Astrocyte (in vitro differentiated cells and primary cell): Measurements from ENCODE around the gene AVL9. TPM values are rescaled to one million over a fixed set of nuclear protein-coding genes. Genes with fewer than 3 reads are reported as not detected.

Experiments
- DNase-seq: peaks from one replicate; pipeline ENCODE4 v3.0.0-alpha.2; 2010; ENCODE audit warnings: low read depth
- FAIRE-seq: peaks from 2 replicates; lab custom pipeline; 2011; peaks lifted over from hg19 to GRCh38; lab: Jason Lieb, UNC
- H2AFZ ChIP-seq: 2 replicates; pipeline ENCODE4 v1.6.0; 2012; ENCODE audit warnings: low read depth, low read length, inconsistent platforms
- H3K27ac ChIP-seq: 2 replicates; pipeline ENCODE4 v1.5.1; 2011; ENCODE audit warnings: low read depth, low read length, inconsistent platforms
- H3K27me3 ChIP-seq: 2 replicates; pipeline ENCODE4 v1.6.0; 2011; ENCODE audit warnings: low read length, inconsistent platforms; ENCODE audit not compliant: insufficient read depth
- H3K36me3 ChIP-seq: 2 replicates; pipeline ENCODE4 v1.5.1; 2011; ENCODE audit warnings: low read length, inconsistent platforms; ENCODE audit not compliant: insufficient read depth
- H3K4me1 ChIP-seq: 2 replicates; pipeline ENCODE4 v1.5.1; 2011; ENCODE audit warnings: low read length, inconsistent platforms; ENCODE audit not compliant: insufficient read depth
- H3K4me2 ChIP-seq: 2 replicates; pipeline ENCODE4 v1.6.0; 2012; ENCODE audit warnings: low read length, inconsistent platforms
- H3K4me3 ChIP-seq: 2 replicates; pipeline ENCODE4 v1.5.1; 2011; ENCODE audit warnings: low read depth, mild to moderate bottlenecking, low read length, inconsistent platforms; ENCODE audit not compliant: insufficient read depth
- H3K79me2 ChIP-seq: 2 replicates; pipeline ENCODE4 v1.6.0; 2012; ENCODE audit warnings: mild to moderate bottlenecking, low read length, inconsistent platforms; ENCODE audit not compliant: insufficient read depth
- H3K9ac ChIP-seq: 2 replicates; pipeline ENCODE4 v1.6.0; 2012; ENCODE audit warnings: mild to moderate bottlenecking, low read length, inconsistent platforms
- H3K9me3 ChIP-seq: 2 replicates; pipeline ENCODE4 v1.5.1; 2012; ENCODE audit warnings: low read depth, mild to moderate bottlenecking, low read length, inconsistent platforms; ENCODE audit not compliant: insufficient read depth
- H4K20me1 ChIP-seq: 2 replicates; pipeline ENCODE4 v1.6.0; 2012; ENCODE audit warnings: low read length, inconsistent platforms; ENCODE audit not compliant: insufficient read depth
- H3K27ac Mint-ChIP-seq: one replicate; pipeline ENCODE4 v1.8.0; 2021; ENCODE audit warnings: mild to moderate bottlenecking, mixed read lengths; ENCODE audit not compliant: unreplicated experiment
- H3K27me3 Mint-ChIP-seq: one replicate; pipeline ENCODE4 v1.8.0; 2021; ENCODE audit warnings: low read depth, mixed read lengths; ENCODE audit not compliant: unreplicated experiment
- H3K36me3 Mint-ChIP-seq: one replicate; pipeline ENCODE4 v1.8.0; 2021; ENCODE audit warnings: low read depth, mixed read lengths; ENCODE audit not compliant: unreplicated experiment
- H3K4me1 Mint-ChIP-seq: one replicate; pipeline ENCODE4 v1.8.0; 2021; ENCODE audit warnings: low read depth, mixed read lengths; ENCODE audit not compliant: unreplicated experiment
- H3K4me3 Mint-ChIP-seq: one replicate; pipeline ENCODE4 v1.8.0; 2021; ENCODE audit warnings: mild to moderate bottlenecking, moderate library complexity, mixed read lengths; ENCODE audit not compliant: unreplicated experiment
- H3K9me3 Mint-ChIP-seq: one replicate; pipeline ENCODE4 v1.8.0; 2021; ENCODE audit warnings: mild to moderate bottlenecking, mixed read lengths; ENCODE audit not compliant: unreplicated experiment
- CTCF ChIP-seq: IDR thresholded peaks from 2 replicates; pipeline ENCODE4 v1.5.1; 2011; ENCODE audit warnings: low read depth, mild to moderate bottlenecking, inconsistent platforms, low read length, moderate library complexity; ENCODE audit not compliant: insufficient read depth
- EZH2 ChIP-seq: IDR thresholded peaks from 2 replicates; pipeline ENCODE4 v1.6.1; 2012; ENCODE audit warnings: mild to moderate bottlenecking, low read length, inconsistent platforms; ENCODE audit not compliant: insufficient read depth
- total RNA-seq: library from RNA; stranded (reverse); gene quantifications from 2 replicates; pipeline ENCODE4 v1.2.1, GENCODE V29; 2021

Gene AVL9
- total RNA-seq, 1 donor from 2014 or later, result 28.2 TPM

- H3K79me2 ChIP-seq, result peaks cover 83% of the 10 kb centered on the region
- peaks cover 13% of the 10 kb centered on the region for H4K20me1 ChIP-seq
- H3K4me2 ChIP-seq, result no peak overlapping the region
- peaks cover 34% of the 10 kb centered on the region for H3K4me1 Mint-ChIP-seq
- H3K27me3 ChIP-seq, result no peaks in the 10 kb centered on the region
- H3K36me3 Mint-ChIP-seq, result peaks cover 21% of the 10 kb centered on the region
- FAIRE-seq, result no peak
- no peaks in the 10 kb centered on the region for H3K36me3 ChIP-seq
- H3K27ac Mint-ChIP-seq, result no peak overlapping the region
- H3K4me3 ChIP-seq, result no peak overlapping the region
- H3K4me1 ChIP-seq, result peaks cover 10% of the 10 kb centered on the region
- H2AFZ ChIP-seq, result no peak overlapping the region
- H3K27me3 Mint-ChIP-seq, result no peaks in the 10 kb centered on the region
- peak; percentile 77 for DNase-seq
- H3K27ac ChIP-seq, result no peak overlapping the region
- H3K9me3 ChIP-seq, result peaks cover 8% of the 10 kb centered on the region
- H3K9ac ChIP-seq, result no peak overlapping the region
- peaks cover 11% of the 10 kb centered on the region for H3K9me3 Mint-ChIP-seq
- no peak overlapping the region for H3K4me3 Mint-ChIP-seq
- TF ChIP-seq CTCF (no peak), EZH2 (no peak)
Measured at GRCh38 chr7:32518534-32519140, 23.3 kb downstream of the AVL9 start.

DNA sequence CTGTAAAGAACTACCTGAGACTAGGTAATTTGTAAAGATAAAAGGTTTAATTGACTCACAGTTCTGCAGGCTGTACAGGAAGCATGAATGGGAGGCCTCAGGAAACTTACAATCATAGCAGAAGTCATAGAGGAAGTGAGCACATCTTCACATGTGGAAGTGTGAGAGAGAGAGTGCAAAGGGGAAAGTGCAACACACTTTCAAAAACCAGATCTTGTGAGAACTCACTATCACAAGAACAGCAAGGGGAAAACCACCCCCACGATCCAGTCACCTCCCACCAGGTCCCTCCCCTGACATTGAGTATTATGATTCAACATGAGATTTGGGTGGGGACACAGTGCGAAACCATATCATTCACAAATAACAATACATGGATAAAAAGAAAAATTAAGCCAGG, 24.5 kb downstream of the AVL9 start:
- no peak for FAIRE-seq

More for the DNA sequence above, 24.5 kb downstream of the AVL9 start:
- no peak overlapping the region for H2AFZ ChIP-seq
- Mint-ChIP-seq H3K4me1 (peaks cover 23% of the 10 kb centered on the region), H3K4me3 (no peak overlapping the region), H3K27me3 (no peaks in the 10 kb centered on the region), H3K36me3 (peaks cover 23% of the 10 kb centered on the region), H3K27ac (no peak overlapping the region), H3K9me3 (peaks cover 11% of the 10 kb centered on the region)
- H3K79me2 ChIP-seq, result peaks cover 84% of the 10 kb centered on the region
- H3K4me1 ChIP-seq, result peaks cover 10% of the 10 kb centered on the region
- no peaks in the 10 kb centered on the region for H3K27me3 ChIP-seq
- no peak overlapping the region for H3K4me2 ChIP-seq
- DNase-seq, result no peak
- no peak overlapping the region for H3K4me3 ChIP-seq
- peaks cover 8% of the 10 kb centered on the region for H3K9me3 ChIP-seq
- no peak overlapping the region for H3K27ac ChIP-seq
- H3K9ac ChIP-seq, result no peak overlapping the region
- no peaks in the 10 kb centered on the region for H3K36me3 ChIP-seq
- TF ChIP-seq EZH2, result no peak
- TF ChIP-seq CTCF, result no peak
- peaks cover 21% of the 10 kb centered on the region for H4K20me1 ChIP-seq
